ENCODE results near the gene MRPL38. TPM values are rescaled to one million over a fixed set of nuclear protein-coding genes. Genes with fewer than 3 reads are reported as not detected.

MRPL38 gene
- total RNA-seq, 1 donor from 2014 or later: 65.6 TPM

- peaks cover 13% of the 10 kb centered on the region for H3K4me1 Mint-ChIP-seq (ENCODE audit: low read depth, unreplicated experiment)
- no peaks in the 10 kb centered on the region for H3K27me3 ChIP-seq (ENCODE audit: insufficient read depth, low read length)
- no peak overlapping the region for H3K4me3 Mint-ChIP-seq (ENCODE audit: unreplicated experiment)
- peak overlapping the region; percentile 25 for H2AFZ ChIP-seq (ENCODE audit: low read depth, low read length)
- no peaks in the 10 kb centered on the region for H3K36me3 ChIP-seq (ENCODE audit: insufficient read depth, low read length)
- H3K4me1 ChIP-seq (ENCODE audit: insufficient read depth, low read length): peaks cover 37% of the 10 kb centered on the region
- peak overlapping the region; percentile 93 for H3K4me2 ChIP-seq (ENCODE audit: low read length)
- no peak overlapping the region for H3K9ac ChIP-seq (ENCODE audit: low read length)
- DNase-seq (ENCODE audit: low read depth) (no peak), FAIRE-seq (no peak)
- peaks cover 2% of the 10 kb centered on the region for H3K36me3 Mint-ChIP-seq (ENCODE audit: low read depth, unreplicated experiment)
- TF ChIP-seq CTCF (IDR thresholded peaks at IDR 0.05; ENCODE audit: insufficient read depth, low read depth, low read length) (no peak), EZH2 (IDR thresholded peaks at IDR 0.05; ENCODE audit: insufficient read depth, low read length) (no peak)
- no peak overlapping the region for H3K27ac Mint-ChIP-seq (ENCODE audit: unreplicated experiment)
- H3K79me2 ChIP-seq (ENCODE audit: insufficient read depth, low read length): no peaks in the 10 kb centered on the region
- no peaks in the 10 kb centered on the region for H3K9me3 Mint-ChIP-seq (ENCODE audit: unreplicated experiment)
- H3K4me3 ChIP-seq (ENCODE audit: insufficient read depth, low read depth, low read length): no peak overlapping the region
- H3K27ac ChIP-seq (ENCODE audit: low read depth, low read length): no peak overlapping the region
- peaks cover 4% of the 10 kb centered on the region for H4K20me1 ChIP-seq (ENCODE audit: insufficient read depth, low read length)
- peaks cover 7% of the 10 kb centered on the region for H3K27me3 Mint-ChIP-seq (ENCODE audit: low read depth, unreplicated experiment)
- H3K9me3 ChIP-seq (ENCODE audit: insufficient read depth, low read depth, low read length): no peaks in the 10 kb centered on the region
Measured at GRCh38 chr17:75875940-75876189, 28.8 kb downstream of the MRPL38 start.

- no peaks in the 10 kb centered on the region for H3K79me2 ChIP-seq (ENCODE audit: insufficient read depth, low read length)
- TF ChIP-seq EZH2 (IDR thresholded peaks at IDR 0.05; ENCODE audit: insufficient read depth, low read length): no peak
- no peak for TF ChIP-seq CTCF (IDR thresholded peaks at IDR 0.05; ENCODE audit: insufficient read depth, low read depth, low read length)
- H3K4me3 ChIP-seq (ENCODE audit: insufficient read depth, low read depth, low read length): no peak overlapping the region
- no peaks in the 10 kb centered on the region for H3K9me3 ChIP-seq (ENCODE audit: insufficient read depth, low read depth, low read length)
- peaks cover 4% of the 10 kb centered on the region for H4K20me1 ChIP-seq (ENCODE audit: insufficient read depth, low read length)
- H3K4me1 Mint-ChIP-seq (ENCODE audit: low read depth, unreplicated experiment): peaks cover 13% of the 10 kb centered on the region
- no peak overlapping the region for H3K4me3 Mint-ChIP-seq (ENCODE audit: unreplicated experiment)
- H3K27ac ChIP-seq (ENCODE audit: low read depth, low read length): no peak overlapping the region
- no peak for FAIRE-seq
- H3K36me3 ChIP-seq (ENCODE audit: insufficient read depth, low read length): no peaks in the 10 kb centered on the region
- peak overlapping the region; percentile 25 for H2AFZ ChIP-seq (ENCODE audit: low read depth, low read length)
- peaks cover 2% of the 10 kb centered on the region for H3K36me3 Mint-ChIP-seq (ENCODE audit: low read depth, unreplicated experiment)
- no peak overlapping the region for H3K27ac Mint-ChIP-seq (ENCODE audit: unreplicated experiment)
- no peak for DNase-seq (ENCODE audit: low read depth)
- H3K9me3 Mint-ChIP-seq (ENCODE audit: unreplicated experiment): no peaks in the 10 kb centered on the region
- H3K4me2 ChIP-seq (ENCODE audit: low read length): no peak overlapping the region
- no peak overlapping the region for H3K9ac ChIP-seq (ENCODE audit: low read length)
- H3K27me3 Mint-ChIP-seq (ENCODE audit: low read depth, unreplicated experiment): peaks cover 3% of the 10 kb centered on the region
- H3K27me3 ChIP-seq (ENCODE audit: insufficient read depth, low read length): no peaks in the 10 kb centered on the region
- H3K4me1 ChIP-seq (ENCODE audit: insufficient read depth, low read length): peaks cover 37% of the 10 kb centered on the region
Measured at GRCh38 chr17:75875182-75875939, 29.3 kb downstream of the MRPL38 start.

All from astrocyte (in vitro differentiated cells and primary cell).